SH-SY5Y (cell line): ENCODE data around the gene ASIC4.

Source experiments
- GATA2 ChIP-seq: IDR thresholded peaks from 2 replicates; pipeline ENCODE4 v1.6.1; 2011; ENCODE audit warnings: mild to moderate bottlenecking, low read depth, low read length
- GATA3 ChIP-seq: IDR thresholded peaks from 2 replicates; pipeline ENCODE4 v1.6.1; 2011; ENCODE audit warnings: low read depth, mild to moderate bottlenecking, low read length, moderate library complexity

The ASIC4 gene

DNA sequence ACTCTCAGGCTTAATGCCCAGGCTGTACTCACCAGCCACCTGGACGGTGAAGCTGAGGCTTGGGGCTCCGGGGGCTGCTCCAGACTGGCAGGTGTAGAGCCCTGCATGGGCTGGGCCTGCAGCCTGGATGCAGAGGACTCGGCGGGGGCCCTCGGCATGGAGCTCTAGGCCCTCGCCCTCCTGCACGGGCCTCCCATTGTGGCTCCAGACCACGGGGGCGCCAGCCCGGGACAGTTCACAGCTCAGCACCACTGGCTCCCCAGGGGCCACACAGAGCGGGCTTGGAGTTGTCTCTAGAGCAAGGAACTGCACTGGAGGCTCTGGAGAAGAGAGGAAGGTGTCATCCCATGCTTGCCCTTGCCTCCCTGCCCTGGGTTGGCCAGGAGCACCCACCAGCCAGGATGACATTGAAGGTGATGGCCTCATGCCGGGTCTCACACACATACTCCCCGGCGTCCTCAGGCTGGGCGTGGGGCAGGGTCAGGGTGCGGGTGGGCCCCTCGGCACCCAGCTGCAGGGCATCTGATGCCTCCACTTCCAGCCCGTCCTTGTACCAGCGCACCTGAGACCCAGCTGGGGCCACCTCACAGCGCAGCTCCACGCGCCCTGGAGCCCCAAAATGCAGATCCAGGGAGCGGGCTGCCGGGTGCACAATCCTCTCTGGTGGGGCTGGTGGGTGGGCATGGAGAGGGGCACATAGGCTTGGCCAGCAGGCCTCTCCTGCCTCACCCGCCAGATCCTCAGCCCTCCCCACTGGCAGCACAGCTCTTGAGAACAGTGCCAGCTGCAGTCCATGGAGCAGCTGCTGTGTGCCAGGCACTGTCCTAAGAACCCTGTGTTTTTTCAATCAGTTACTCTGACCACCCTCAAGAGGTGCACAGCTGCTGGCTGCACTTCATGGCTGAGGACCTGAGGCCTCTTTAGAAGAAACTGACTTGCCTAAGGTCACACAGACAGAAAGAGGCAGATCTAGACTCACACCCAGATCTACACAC, 43.8 kb downstream of the ASIC4 start:
- no peak for TF ChIP-seq GATA2
- TF ChIP-seq GATA3, result no peak

GRCh38 chr2:219559156-219559915, 45.1 kb downstream of the ASIC4 start:
- no peak for TF ChIP-seq GATA2
- TF ChIP-seq GATA3, result no peak

GRCh38 chr2:219560037-219560892, 46.0 kb downstream of the ASIC4 start:
- no peak for TF ChIP-seq GATA3
- no peak for TF ChIP-seq GATA2

DNA sequence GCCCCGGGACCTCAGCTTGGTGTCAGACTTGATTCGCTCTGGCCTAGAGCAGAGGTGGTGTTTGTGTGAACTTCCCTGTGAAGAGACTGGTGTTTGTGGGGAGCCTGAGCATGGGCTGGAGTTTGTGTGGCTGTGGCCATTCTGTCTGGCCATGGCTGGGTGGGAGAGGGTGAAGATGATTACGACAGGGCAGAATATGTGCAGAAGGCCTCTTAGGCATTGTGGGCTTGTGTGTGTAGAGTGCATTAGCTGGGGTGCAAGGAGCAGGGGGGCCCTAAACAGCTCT, 46.6 kb downstream of the ASIC4 start:
- TF ChIP-seq GATA2 (no peak), GATA3 (no peak)

GRCh38 chr2:219561179-219562048, 47.1 kb downstream of the ASIC4 start:
- TF ChIP-seq GATA2, result no peak
- TF ChIP-seq GATA3, result no peak

GRCh38 chr2:219562049-219563020, 48.1 kb downstream of the ASIC4 start:
- TF ChIP-seq GATA3, result no peak
- no peak for TF ChIP-seq GATA2

DNA sequence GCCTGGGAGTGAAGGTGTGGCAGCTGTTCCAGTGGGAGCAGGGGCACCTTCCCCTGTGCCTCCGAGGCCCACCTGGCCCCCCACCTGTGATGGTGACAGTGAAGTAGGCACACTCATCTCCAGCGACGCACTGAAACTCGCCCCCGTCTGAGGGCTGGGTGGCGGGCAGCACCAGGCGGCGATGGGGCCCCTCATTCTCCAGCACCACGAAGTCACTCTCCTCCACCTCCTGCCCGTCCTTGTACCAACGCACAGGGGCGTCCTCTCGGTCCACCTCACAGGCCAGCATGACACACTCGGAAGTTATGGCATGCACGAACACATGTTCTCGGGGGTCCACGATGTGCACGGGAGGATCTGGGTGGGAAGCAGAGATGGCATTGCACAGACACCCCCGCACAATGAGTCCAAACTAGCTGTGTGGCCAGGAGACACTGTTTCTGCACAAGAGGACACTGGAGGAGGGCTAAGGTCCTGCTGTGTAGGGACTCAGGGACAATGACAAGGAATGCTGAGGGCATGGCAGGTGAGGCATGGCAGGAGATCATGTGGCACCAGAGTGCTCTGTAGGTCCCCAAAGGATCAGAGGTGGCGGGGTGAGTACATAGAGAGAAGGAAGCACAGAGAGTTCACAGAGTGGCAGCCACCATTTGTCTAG, 49.1 kb downstream of the ASIC4 start:
- TF ChIP-seq GATA2, result no peak
- TF ChIP-seq GATA3, result no peak

GRCh38 chr2:219565130-219566080, 51.1 kb downstream of the ASIC4 start:
- no peak for TF ChIP-seq GATA3
- TF ChIP-seq GATA2, result no peak

DNA sequence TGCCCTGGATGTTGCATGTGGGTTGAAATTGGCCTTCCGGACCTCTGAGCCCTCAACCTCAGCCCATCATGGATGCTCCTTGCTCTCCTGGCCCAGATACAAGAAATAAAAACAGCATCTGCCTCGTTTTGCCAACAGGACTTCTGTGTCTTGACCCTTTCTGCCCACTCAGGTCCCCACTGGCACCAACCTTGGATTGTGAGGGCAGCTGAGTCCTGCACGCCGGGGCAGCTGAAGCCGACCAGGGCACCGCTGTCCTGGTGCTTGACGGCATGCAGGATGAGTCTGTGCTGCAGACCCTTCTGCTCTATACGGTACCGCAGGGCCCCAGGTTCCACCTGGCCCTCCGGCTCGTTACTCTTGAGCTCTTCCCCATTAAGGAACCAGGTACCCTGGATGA, 52.4 kb downstream of the ASIC4 start:
- TF ChIP-seq GATA3, result no peak
- TF ChIP-seq GATA2, result no peak

- no peak for TF ChIP-seq GATA3
- no peak for TF ChIP-seq GATA2
These were observed 52.8 kb downstream of the ASIC4 start for GRCh38 chr2:219567131-219567530.

DNA sequence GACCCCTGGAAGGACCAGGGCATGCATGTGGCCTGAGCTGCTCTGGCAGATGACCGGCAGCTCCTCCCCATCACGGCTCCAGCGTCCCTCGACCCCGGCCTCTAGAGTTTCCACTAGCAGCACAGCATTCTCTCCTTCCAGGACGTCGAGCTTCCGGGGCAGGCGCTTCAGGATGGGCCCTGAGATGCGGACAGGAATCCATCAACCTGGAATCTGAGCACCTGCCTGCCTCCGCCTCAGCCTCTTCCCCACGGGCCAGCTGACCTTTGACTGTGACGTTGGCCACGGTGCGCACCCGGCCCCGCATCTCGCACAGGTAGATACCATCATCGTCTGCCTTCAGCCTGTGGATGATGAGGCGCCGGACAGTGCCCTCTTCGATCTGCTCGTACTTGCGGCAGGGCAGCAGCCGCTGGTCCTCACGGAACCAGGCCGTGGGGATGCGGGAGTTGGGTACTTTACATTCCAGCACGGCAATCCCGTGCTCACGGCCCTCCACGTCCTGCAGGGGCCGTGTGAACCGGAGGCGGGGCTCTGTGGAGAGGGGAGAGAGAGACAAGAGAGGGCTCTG, 53.6 kb downstream of the ASIC4 start:
- TF ChIP-seq GATA3, result no peak
